HCT116 (cell line): ENCODE data around the gene CAPN2. TPM values are rescaled to one million over a fixed set of nuclear protein-coding genes. Genes with fewer than 3 reads are reported as not detected.

ENCODE experiments used
- ATAC-seq: fragments of 200-7000 bp; cut with Tn5 transposase; 2 replicates; pipeline ENCODE4 v1.9.1; 2020; ENCODE audit warnings: mild to moderate bottlenecking, moderate library complexity
- BruUV-seq: library from RNA; stranded (reverse); fragments of 400-500 nt; replicated peaks from 2 replicates; lab custom pipeline; 2021; lab: Mats Ljungman, UMichigan
- CTCF ChIA-PET: fragments of 300-600 bp; sonication (Branson Sonifier 250); formaldehyde crosslinking; loops from one replicate; lab custom pipeline; 2021; ENCODE audit warnings: antibody characterized with exemption; lab: Charles Lee
- POLR2A ChIA-PET: fragments of 300-600, 350-600 bp; sonication (Branson Sonifier 250); formaldehyde crosslinking; loops from one replicate; lab custom pipeline; 2021; ENCODE audit warnings: antibody characterized with exemption; lab: Charles Lee
- RAD21 ChIA-PET, 2 experiments: fragments of 300-600 bp; sonication (Branson Sonifier 250); formaldehyde crosslinking; loops; one replicate each; lab custom pipeline; 2023; ENCODE audit warnings: low total read pairs in 2 of 2; ENCODE audit not compliant: uncharacterized antibody in 2 of 2, unreplicated experiment in 2 of 2, low non-redundant PET in 1 of 2; lab: Charles Lee
- DNase-seq: peaks from one replicate; pipeline ENCODE4 v3.0.0-alpha.2; 2010; ENCODE audit warnings: low read depth, low spot score
- H2AFZ ChIP-seq: fragments of 200-600 bp; shearing (Covaris generic), sonication (generic); 2 replicates; pipeline ENCODE4 v1.6.1; 2017; ENCODE audit warnings: low read depth, mixed run types, mixed read lengths, antibody characterized with exemption, low read length; ENCODE audit not compliant: poor library complexity, severe bottlenecking
- H3K27ac ChIP-seq: 2 replicates; pipeline ENCODE4 v1.5.1; 2012; ENCODE audit warnings: low read depth, low read length
- H3K27me3 ChIP-seq: fragments of 200-600 bp; sonication (generic); 2 replicates; pipeline ENCODE4 v1.6.1; 2016; ENCODE audit warnings: mixed run types, low read length, mixed read lengths; ENCODE audit not compliant: insufficient read depth
- H3K36me3 ChIP-seq, 2 experiments: fragments of 200-500 bp in 1 of 2; fragments of 200-600 bp in 1 of 2; sonication (Bioruptor generic) in 1 of 2; sonication (generic) in 1 of 2; 2 replicates each; pipeline versions ENCODE4 v1.5.1 to v1.6.1; 2014 to 2016; ENCODE audit warnings: low read length in 2 of 2, inconsistent platforms in 1 of 2, mixed read lengths in 1 of 2, mixed run types in 1 of 2; ENCODE audit not compliant: insufficient read depth in 2 of 2, control insufficient read depth in 1 of 2
- H3K4me1 ChIP-seq, 2 experiments: fragments of 200-600 bp in 1 of 2; sonication (generic) in 1 of 2; 2 replicates each; pipeline versions ENCODE4 v1.5.1 to v1.6.1; 2012 to 2017; ENCODE audit warnings: low read length in 2 of 2, inconsistent platforms in 1 of 2, mild to moderate bottlenecking in 1 of 2, mixed read lengths in 1 of 2, mixed run types in 1 of 2, moderate library complexity in 1 of 2; ENCODE audit not compliant: insufficient read depth in 2 of 2, control insufficient read depth in 1 of 2
- H3K4me2 ChIP-seq: fragments of 200-600 bp; sonication (generic); 2 replicates; pipeline ENCODE4 v1.6.1; 2017; ENCODE audit warnings: mixed run types, low read length, mixed read lengths
- H3K4me3 ChIP-seq, 2 experiments: fragments of 200-600 bp in 1 of 2; sonication (generic) in 1 of 2; replicated peaks in 1 of 2; 2 replicates each; pipeline ENCODE4 v1.5.1; 2011 to 2016; ENCODE audit warnings: low read length in 2 of 2, control low read depth in 1 of 2, low read depth in 1 of 2, mild to moderate bottlenecking in 1 of 2, mixed read lengths in 1 of 2, mixed run types in 1 of 2
- H3K79me2 ChIP-seq: fragments of 200-600 bp; sonication (generic); 2 replicates; pipeline ENCODE4 v1.6.1; 2017; ENCODE audit warnings: mild to moderate bottlenecking, mixed run types, low read length, moderate library complexity, mixed read lengths; ENCODE audit not compliant: insufficient read depth
- H3K9ac ChIP-seq: fragments of 200-600 bp; sonication (generic); 2 replicates; pipeline ENCODE4 v1.6.1; 2016; ENCODE audit warnings: low read length, mixed read lengths
- H3K9me2 ChIP-seq: fragments of 200-600 bp; sonication (generic), shearing (Covaris generic); 2 replicates; pipeline ENCODE4 v1.6.1; 2017; ENCODE audit warnings: mixed run types, mild to moderate bottlenecking, moderate library complexity; ENCODE audit not compliant: insufficient read depth
- H3K9me3 ChIP-seq, 2 experiments: fragments of 200-500 bp in 1 of 2; fragments of 200-600 bp in 1 of 2; sonication (Bioruptor generic) in 1 of 2; sonication (generic) in 1 of 2; 2 replicates each; pipeline ENCODE4 v1.6.1; 2014 to 2017; ENCODE audit warnings: low read length in 2 of 2, mixed read lengths in 2 of 2, inconsistent platforms in 1 of 2, low read depth in 1 of 2, mild to moderate bottlenecking in 1 of 2, mixed run types in 1 of 2, moderate library complexity in 1 of 2; ENCODE audit not compliant: control insufficient read depth in 1 of 2, insufficient read depth in 1 of 2
- H4K20me1 ChIP-seq: fragments of 200-600 bp; sonication (generic), shearing (Covaris generic); 2 replicates; pipeline ENCODE4 v1.6.1; 2017; ENCODE audit warnings: mixed run types, mild to moderate bottlenecking, moderate library complexity; ENCODE audit not compliant: insufficient read depth
- CEBPB ChIP-seq: IDR thresholded peaks from 2 replicates; pipeline ENCODE4 v1.6.1; 2012; ENCODE audit warnings: low read depth
- EGR1 ChIP-seq: IDR thresholded peaks from 2 replicates; pipeline ENCODE4 v1.6.1; 2012; ENCODE audit warnings: low read depth
- EZH2 ChIP-seq: fragments of 200-600 bp; sonication (generic); IDR thresholded peaks from 2 replicates; pipeline ENCODE4 v1.6.1; 2017; ENCODE audit warnings: antibody characterized with exemption, mixed run types
- EZH2phosphoT487 ChIP-seq: fragments of 200-600 bp; IDR thresholded peaks from 2 replicates; pipeline ENCODE4 v1.6.1; 2018; ENCODE audit warnings: antibody characterized with exemption, borderline replicate concordance
- FOSL1 ChIP-seq: IDR thresholded peaks from 2 replicates; pipeline ENCODE4 v1.6.1; 2012; ENCODE audit warnings: low read depth
- JUND ChIP-seq: IDR thresholded peaks from 2 replicates; pipeline ENCODE4 v1.6.1; 2012
- POLR2A ChIP-seq: IDR thresholded peaks from 2 replicates; pipeline ENCODE4 v1.7.0; 2011; ENCODE audit warnings: borderline replicate concordance; ENCODE audit not compliant: insufficient read depth, insufficient read length; ENCODE audit errors: extremely low read depth
- RAD21 ChIP-seq: IDR thresholded peaks from 2 replicates; pipeline ENCODE4 v1.6.1; 2012; ENCODE audit warnings: low read depth, mild to moderate bottlenecking
- SIN3A ChIP-seq: IDR thresholded peaks from 2 replicates; pipeline ENCODE4 v1.6.1; 2012; ENCODE audit warnings: low read depth
- YY1 ChIP-seq: IDR thresholded peaks from 2 replicates; pipeline ENCODE4 v1.6.1; 2011; ENCODE audit warnings: low read length, low read depth, moderate library complexity, mild to moderate bottlenecking; ENCODE audit not compliant: insufficient replicate concordance; ENCODE audit errors: extremely low read depth
- ZFX ChIP-seq: fragments of 450-650 bp; IDR thresholded peaks from 2 replicates; pipeline ENCODE4 v1.6.1; 2017
- ZNF274 ChIP-seq: fragments of 200-500 bp; sonication (Bioruptor generic); IDR thresholded peaks from 2 replicates; pipeline ENCODE4 v1.6.1; 2014; ENCODE audit warnings: mild to moderate bottlenecking, low read depth, low read length, inconsistent platforms
- intact Hi-C: fragments of 100-400 bp; cut with micrococcal nuclease; formaldehyde crosslinking; loops from 2 replicates; pipeline ENCODE4 v1.10.0; 2022
- total RNA-seq: library from RNA; stranded (reverse); gene quantifications from one replicate; pipeline ENCODE4 v1.2.1, GENCODE V29; 2021; ENCODE audit not compliant: unreplicated experiment
- TF ChIP-seq, protein P1 (sequence below): IDR thresholded peaks from 2 replicates; pipeline ENCODE4 v1.6.1; 2011; ENCODE audit warnings: mild to moderate bottlenecking, low read length, moderate library complexity; ENCODE audit not compliant: insufficient replicate concordance; ENCODE audit errors: extremely low read depth
- TF ChIP-seq, protein P2 (sequence below): IDR thresholded peaks from 2 replicates; pipeline ENCODE4 v1.6.1; 2012
- TF ChIP-seq, protein P3 (sequence below), 3 experiments: fragments of 200-600 bp in 1 of 3; sonication (generic) in 1 of 3; IDR thresholded peaks in 2 of 3; conservative IDR thresholded peaks in 1 of 3; 2 replicates each; pipeline ENCODE4 v1.5.1; 2012 to 2017; ENCODE audit warnings: low read depth in 2 of 3, low read length in 2 of 3, antibody characterized with exemption in 1 of 3, borderline replicate concordance in 1 of 3, control low read depth in 1 of 3, mild to moderate bottlenecking in 1 of 3, mixed read lengths in 1 of 3, mixed run types in 1 of 3, moderate library complexity in 1 of 3; ENCODE audit not compliant: insufficient read depth in 1 of 3

Gene CAPN2
- total RNA-seq, 1 experiment from 2014 or later, result 173 TPM

DNA sequence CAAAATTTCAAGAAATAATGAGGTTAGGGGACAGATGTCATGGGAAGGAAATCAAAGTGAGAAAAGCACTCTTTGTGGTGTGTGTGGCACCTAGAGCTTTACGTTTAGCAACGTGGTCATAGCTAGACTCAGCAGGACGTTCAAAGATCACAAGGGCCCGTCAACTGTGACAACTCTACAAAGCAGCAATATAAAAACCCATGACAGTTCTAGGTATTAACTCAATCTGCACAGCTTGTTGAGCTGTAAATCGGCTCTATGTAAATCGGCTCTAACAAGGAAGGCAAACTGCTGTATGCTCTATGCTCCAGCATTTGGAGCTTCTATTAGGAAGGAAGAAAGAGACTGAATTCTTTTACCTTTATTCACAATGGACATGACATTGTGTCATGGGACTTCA lies 68.6 kb downstream of the CAPN2 start:
- H3K79me2 ChIP-seq, result no peaks in the 10 kb centered on the region
- RAD21 ChIA-PET, result no interaction called here
- peaks cover 0 to 8% of the 10 kb centered on the region in 2 experiments; a peak in 2 of 4 replicates for H3K4me1 ChIP-seq
- no peak overlapping the region for H3K4me2 ChIP-seq
- H4K20me1 ChIP-seq, result no peaks in the 10 kb centered on the region
- TF ChIP-seq RAD21 (no peak), ZFX (no peak), FOSL1 (no peak), JUND (no peak), EZH2phosphoT487 (no peak), EGR1 (no peak), SIN3A (no peak), ZNF274 (no peak), POLR2A (no peak), CEBPB (no peak), YY1 (no peak), EZH2 (no peak)
- TF ChIP-seq, protein P1, sequence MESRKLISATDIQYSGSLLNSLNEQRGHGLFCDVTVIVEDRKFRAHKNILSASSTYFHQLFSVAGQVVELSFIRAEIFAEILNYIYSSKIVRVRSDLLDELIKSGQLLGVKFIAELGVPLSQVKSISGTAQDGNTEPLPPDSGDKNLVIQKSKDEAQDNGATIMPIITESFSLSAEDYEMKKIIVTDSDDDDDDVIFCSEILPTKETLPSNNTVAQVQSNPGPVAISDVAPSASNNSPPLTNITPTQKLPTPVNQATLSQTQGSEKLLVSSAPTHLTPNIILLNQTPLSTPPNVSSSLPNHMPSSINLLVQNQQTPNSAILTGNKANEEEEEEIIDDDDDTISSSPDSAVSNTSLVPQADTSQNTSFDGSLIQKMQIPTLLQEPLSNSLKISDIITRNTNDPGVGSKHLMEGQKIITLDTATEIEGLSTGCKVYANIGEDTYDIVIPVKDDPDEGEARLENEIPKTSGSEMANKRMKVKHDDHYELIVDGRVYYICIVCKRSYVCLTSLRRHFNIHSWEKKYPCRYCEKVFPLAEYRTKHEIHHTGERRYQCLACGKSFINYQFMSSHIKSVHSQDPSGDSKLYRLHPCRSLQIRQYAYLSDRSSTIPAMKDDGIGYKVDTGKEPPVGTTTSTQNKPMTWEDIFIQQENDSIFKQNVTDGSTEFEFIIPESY, result no peak
- TF ChIP-seq, protein P2, sequence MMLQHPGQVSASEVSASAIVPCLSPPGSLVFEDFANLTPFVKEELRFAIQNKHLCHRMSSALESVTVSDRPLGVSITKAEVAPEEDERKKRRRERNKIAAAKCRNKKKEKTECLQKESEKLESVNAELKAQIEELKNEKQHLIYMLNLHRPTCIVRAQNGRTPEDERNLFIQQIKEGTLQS, result no peak
- TF ChIP-seq, protein P3, sequence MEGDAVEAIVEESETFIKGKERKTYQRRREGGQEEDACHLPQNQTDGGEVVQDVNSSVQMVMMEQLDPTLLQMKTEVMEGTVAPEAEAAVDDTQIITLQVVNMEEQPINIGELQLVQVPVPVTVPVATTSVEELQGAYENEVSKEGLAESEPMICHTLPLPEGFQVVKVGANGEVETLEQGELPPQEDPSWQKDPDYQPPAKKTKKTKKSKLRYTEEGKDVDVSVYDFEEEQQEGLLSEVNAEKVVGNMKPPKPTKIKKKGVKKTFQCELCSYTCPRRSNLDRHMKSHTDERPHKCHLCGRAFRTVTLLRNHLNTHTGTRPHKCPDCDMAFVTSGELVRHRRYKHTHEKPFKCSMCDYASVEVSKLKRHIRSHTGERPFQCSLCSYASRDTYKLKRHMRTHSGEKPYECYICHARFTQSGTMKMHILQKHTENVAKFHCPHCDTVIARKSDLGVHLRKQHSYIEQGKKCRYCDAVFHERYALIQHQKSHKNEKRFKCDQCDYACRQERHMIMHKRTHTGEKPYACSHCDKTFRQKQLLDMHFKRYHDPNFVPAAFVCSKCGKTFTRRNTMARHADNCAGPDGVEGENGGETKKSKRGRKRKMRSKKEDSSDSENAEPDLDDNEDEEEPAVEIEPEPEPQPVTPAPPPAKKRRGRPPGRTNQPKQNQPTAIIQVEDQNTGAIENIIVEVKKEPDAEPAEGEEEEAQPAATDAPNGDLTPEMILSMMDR (IDR thresholded peaks at IDR 0.05 in 2 of 3, conservative IDR thresholded peaks at IDR 0.05 in 1 of 3; ENCODE audit: borderline replicate concordance in 1 of 3, insufficient read depth in 1 of 3, low read depth in 2 of 3, low read length in 2 of 3), result no peak
- TF ChIP-seq, all 23 proteins: peak for 0
- Histone ChIP-seq H3K4me3 (no peak overlapping the region), H3K27me3 (no peaks in the 10 kb centered on the region), H3K9me3 (no peaks in the 10 kb centered on the region), H3K27ac (no peak overlapping the region), H3K9me2 (no peaks in the 10 kb centered on the region), H3K9ac (no peak overlapping the region), H3K36me3 (peaks cover 13 to 18% of the 10 kb centered on the region in 2 experiments; a peak in 3 of 4 replicates), H2AFZ (no peak overlapping the region)
- no TSS peak for BruUV-seq
- intact Hi-C loops, result no loop called here
- POLR2A ChIA-PET, result no interaction called here
- DNase-seq (no peak), ATAC-seq (no peak)
- CTCF ChIA-PET, result no interaction called here
